K562 (cell line): Measurements from ENCODE around the gene RDH11. TPM values are rescaled to one million over a fixed set of nuclear protein-coding genes. Genes with fewer than 3 reads are reported as not detected.

Source experiments
- E2F8 ChIP-seq: fragments of 450-650 bp; IDR thresholded peaks from 2 replicates; pipeline ENCODE4 v1.7.1; 2018; ENCODE audit warnings: mild to moderate bottlenecking, low read depth; ENCODE audit not compliant: partially characterized antibody
- FOSL1 ChIP-seq: fragments of 200-800 bp; sonication (Bioruptor generic); conservative IDR thresholded peaks from 2 replicates; pipeline ENCODE4 v1.6.1; 2016; ENCODE audit warnings: missing genetic modification characterization, missing compliant biosample characterization
- MGA ChIP-seq: fragments of 450-650 bp; IDR thresholded peaks from 2 replicates; pipeline ENCODE4 v1.6.1; 2016; ENCODE audit warnings: mild to moderate bottlenecking, moderate library complexity
- SAP30 ChIP-seq: fragments of 200-600 bp; sonication (generic); IDR thresholded peaks from 2 replicates; pipeline ENCODE4 v1.6.1; 2012; ENCODE audit warnings: borderline replicate concordance, low read depth, mild to moderate bottlenecking, moderate library complexity, low read length, control low read depth, inconsistent platforms; ENCODE audit not compliant: insufficient read depth, poor library complexity, severe bottlenecking
- STAG1 ChIP-seq: sonication (generic); formaldehyde crosslinking; IDR thresholded peaks from 2 replicates; pipeline ENCODE4 v1.5.0; 2020; ENCODE audit warnings: missing genetic modification reagents, borderline replicate concordance
- ZNF24 ChIP-seq: fragments of 450-650 bp; IDR thresholded peaks from 2 replicates; pipeline ENCODE4 v1.6.1; 2016
- polyA plus RNA-seq, 8 experiments: library from polyadenylated mRNA; depleted of rRNA in 4 of 8; stranded (reverse) in 5 of 8; unstranded in 3 of 8; fragments of >200 nt; fragmentation: Nextera tagmentation in 2 of 8; fragmentation: Illumina TruSeq in 1 of 8; extraction: Ambion mirVana in 2 of 8; extraction: Trizol in 1 of 8; gene quantifications; 2 replicates each; pipeline versions ENCODE4 v1.2.1 to v1.2.3, GENCODE V29; 2011 to 2014; ENCODE audit warnings: inconsistent platforms in 1 of 8, missing spikeins in 1 of 8
- total RNA-seq, 7 experiments: library from RNA; depleted of rRNA in 6 of 7; stranded (reverse); fragments of >200 nt in 6 of 7; fragmentation: Illumina TruSeq in 2 of 7; extraction: Trizol in 2 of 7; gene quantifications; 2 replicates each; pipeline versions ENCODE4 v1.2.1 to v1.2.3, GENCODE V29; 2011 to 2021; ENCODE audit warnings: low replicate concordance in 1 of 7
- TF ChIP-seq, protein P1 (sequence below), 2 experiments: fragments of 150-350 bp in 1 of 2; IDR thresholded peaks; 2 replicates each; pipeline ENCODE4 v1.6.1; 2012 to 2016; ENCODE audit warnings: low read depth in 2 of 2, low read length in 2 of 2, mild to moderate bottlenecking in 1 of 2, moderate library complexity in 1 of 2

Gene RDH11
- total and polyA plus RNA-seq, 9 of the 15 experiments (the other 6 are each of a cell fraction or from before 2014, with no cell fraction given): 50.6 to 172 (median 70.5) TPM

- TF ChIP-seq SAP30: peak; percentile 3
- TF ChIP-seq FOSL1 (tag): 0 out of 2 replicates have a peak, but pooled peaks have one; percentile 12
- no peak for TF ChIP-seq E2F8
- no peak for TF ChIP-seq ZNF24
- TF ChIP-seq, protein P1, sequence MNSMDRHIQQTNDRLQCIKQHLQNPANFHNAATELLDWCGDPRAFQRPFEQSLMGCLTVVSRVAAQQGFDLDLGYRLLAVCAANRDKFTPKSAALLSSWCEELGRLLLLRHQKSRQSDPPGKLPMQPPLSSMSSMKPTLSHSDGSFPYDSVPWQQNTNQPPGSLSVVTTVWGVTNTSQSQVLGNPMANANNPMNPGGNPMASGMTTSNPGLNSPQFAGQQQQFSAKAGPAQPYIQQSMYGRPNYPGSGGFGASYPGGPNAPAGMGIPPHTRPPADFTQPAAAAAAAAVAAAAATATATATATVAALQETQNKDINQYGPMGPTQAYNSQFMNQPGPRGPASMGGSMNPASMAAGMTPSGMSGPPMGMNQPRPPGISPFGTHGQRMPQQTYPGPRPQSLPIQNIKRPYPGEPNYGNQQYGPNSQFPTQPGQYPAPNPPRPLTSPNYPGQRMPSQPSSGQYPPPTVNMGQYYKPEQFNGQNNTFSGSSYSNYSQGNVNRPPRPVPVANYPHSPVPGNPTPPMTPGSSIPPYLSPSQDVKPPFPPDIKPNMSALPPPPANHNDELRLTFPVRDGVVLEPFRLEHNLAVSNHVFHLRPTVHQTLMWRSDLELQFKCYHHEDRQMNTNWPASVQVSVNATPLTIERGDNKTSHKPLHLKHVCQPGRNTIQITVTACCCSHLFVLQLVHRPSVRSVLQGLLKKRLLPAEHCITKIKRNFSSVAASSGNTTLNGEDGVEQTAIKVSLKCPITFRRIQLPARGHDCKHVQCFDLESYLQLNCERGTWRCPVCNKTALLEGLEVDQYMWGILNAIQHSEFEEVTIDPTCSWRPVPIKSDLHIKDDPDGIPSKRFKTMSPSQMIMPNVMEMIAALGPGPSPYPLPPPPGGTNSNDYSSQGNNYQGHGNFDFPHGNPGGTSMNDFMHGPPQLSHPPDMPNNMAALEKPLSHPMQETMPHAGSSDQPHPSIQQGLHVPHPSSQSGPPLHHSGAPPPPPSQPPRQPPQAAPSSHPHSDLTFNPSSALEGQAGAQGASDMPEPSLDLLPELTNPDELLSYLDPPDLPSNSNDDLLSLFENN (IDR thresholded peaks at IDR 0.05; ENCODE audit: low read depth in 2 of 2, low read length in 2 of 2): no peak
- TF ChIP-seq MGA: no peak
- no peak for TF ChIP-seq STAG1 (CRISPR knock-in tag)
These were observed 672 bp downstream of the RDH11 start (continued) for GRCh38 chr14:67694791-67695393.
